Ascending aorta (tissue), 2 donors: ENCODE measurements around the gene TMIGD2. TPM values are rescaled to one million over a fixed set of nuclear protein-coding genes. Genes with fewer than 3 reads are reported as not detected.
A peak's percentile ranks its signal among the peaks of the same experiment; 100 is the strongest.

Experiments
- DNase-seq, 2 donors: peaks; one replicate each; pipeline ENCODE4 v3.0.0-alpha.2; 2019; ENCODE audit warnings: low spot score in 2 of 2
- H3K27ac ChIP-seq, 2 donors: fragments of 200-600 bp; sonication (generic); one replicate each; pipeline ENCODE4 v1.5.1; 2016 to 2017; ENCODE audit warnings: mild to moderate bottlenecking in 1 of 2
- H3K27me3 ChIP-seq: fragments of 200-600 bp; sonication (generic); one replicate; pipeline ENCODE4 v1.5.1; 2017
- H3K36me3 ChIP-seq, 2 donors: fragments of 200-600 bp; sonication (generic); one replicate each; pipeline ENCODE4 v1.5.1; 2016
- H3K4me1 ChIP-seq, 2 donors: fragments of 200-600 bp; sonication (generic); one replicate each; pipeline ENCODE4 v1.5.1; 2016 to 2017; ENCODE audit warnings: mild to moderate bottlenecking in 1 of 2
- H3K4me3 ChIP-seq, 2 donors: fragments of 200-600 bp; sonication (generic); one replicate each; pipeline ENCODE4 v1.5.1; 2016 to 2017; ENCODE audit warnings: mild to moderate bottlenecking in 1 of 2
- H3K9me3 ChIP-seq, 2 donors: fragments of 200-600 bp; sonication (generic); one replicate each; pipeline ENCODE4 v1.5.1; 2016
- CTCF ChIP-seq, 3 experiments: fragments of 200-600 bp in 2 of 3; fragments of 450-650 bp in 1 of 3; sonication (generic) in 2 of 3; IDR thresholded peaks; one replicate each; pipeline ENCODE4 v1.5.1; 2016 to 2019; ENCODE audit warnings: antibody characterized with exemption in 3 of 3, mild to moderate bottlenecking in 1 of 3, moderate library complexity in 1 of 3
- intact Hi-C: fragments of 100-400 bp; cut with DNase I; formaldehyde crosslinking; loops from one replicate; pipeline ENCODE4 v1.15.1; 2023
- total RNA-seq: library from RNA; depleted of rRNA; stranded (reverse); fragments of >200 nt; gene quantifications from one replicate; pipeline ENCODE4 v1.1.0, GENCODE V29; 2016

TMIGD2 gene
- total RNA-seq, 1 donor from 2014 or later, result not detected

- Histone ChIP-seq H3K4me1 (peaks cover 6 to 8% of the 10 kb centered on the region in 2 donors), H3K27me3 (no peaks in the 10 kb centered on the region), H3K9me3 (no peaks in the 10 kb centered on the region), H3K4me3 (peak overlapping the region; percentile 50 to 66), H3K36me3 (no peaks in the 10 kb centered on the region), H3K27ac (no peak overlapping the region)
- DNase-seq, result peak; percentile 74 to 94
- intact Hi-C loops, result loop anchor here (1.0 kb wide), 2 partner anchors 15 to 74 kb away; partner anchors contain the start of genes CHAF1A and MPND
- TF ChIP-seq CTCF (IDR thresholded peaks at IDR 0.05), result no peak
These were observed 26.2 kb upstream of the TMIGD2 start for GRCh38 chr19:4328243-4328990.

GRCh38 chr19:4327877-4328242 lies 25.7 kb upstream of the TMIGD2 start:
- no peaks in the 10 kb centered on the region for H3K36me3 ChIP-seq
- no peak for DNase-seq
- no peaks in the 10 kb centered on the region for H3K9me3 ChIP-seq
- intact Hi-C loops, result loop anchor here (1.0 kb wide), 2 partner anchors 15 to 74 kb away; partner anchors contain the start of genes CHAF1A and MPND
- H3K4me1 ChIP-seq, result peaks cover 6 to 8% of the 10 kb centered on the region in 2 donors
- no peak for TF ChIP-seq CTCF (IDR thresholded peaks at IDR 0.05)
- H3K4me3 ChIP-seq, result peak overlapping the region; percentile 40 to 65
- H3K27me3 ChIP-seq, result no peaks in the 10 kb centered on the region
- no peak overlapping the region for H3K27ac ChIP-seq

- TF ChIP-seq CTCF (IDR thresholded peaks at IDR 0.05), result no peak
- peak; percentile 32 to 85 for DNase-seq
- Histone ChIP-seq H3K4me1 (peaks cover 6 to 8% of the 10 kb centered on the region in 2 donors), H3K27me3 (no peaks in the 10 kb centered on the region), H3K9me3 (no peaks in the 10 kb centered on the region), H3K36me3 (no peaks in the 10 kb centered on the region), H3K27ac (no peak overlapping the region), H3K4me3 (peak overlapping the region; percentile 40 to 65)
- intact Hi-C loops, result no loop called here
These were observed 25.2 kb upstream of the TMIGD2 start for GRCh38 chr19:4327252-4327876.

GRCh38 chr19:4326837-4327251 lies 24.7 kb upstream of the TMIGD2 start:
- no peaks in the 10 kb centered on the region for H3K36me3 ChIP-seq
- no peak for TF ChIP-seq CTCF (IDR thresholded peaks at IDR 0.05)
- no peaks in the 10 kb centered on the region for H3K9me3 ChIP-seq
- peaks cover 6 to 8% of the 10 kb centered on the region in 2 donors for H3K4me1 ChIP-seq
- peak overlapping the region; percentile 40 to 65 for H3K4me3 ChIP-seq
- no peak overlapping the region for H3K27ac ChIP-seq
- no peak for DNase-seq
- intact Hi-C loops, result no loop called here
- H3K27me3 ChIP-seq, result no peaks in the 10 kb centered on the region

GRCh38 chr19:4326215-4326836 lies 24.1 kb upstream of the TMIGD2 start:
- no peaks in the 10 kb centered on the region for H3K36me3 ChIP-seq
- DNase-seq, result no peak
- H3K4me3 ChIP-seq, result peak overlapping the region in 1 of 2 donors; percentile 65
- peaks cover 6 to 8% of the 10 kb centered on the region in 2 donors for H3K4me1 ChIP-seq
- H3K9me3 ChIP-seq, result no peaks in the 10 kb centered on the region
- no peak overlapping the region for H3K27ac ChIP-seq
- TF ChIP-seq CTCF (IDR thresholded peaks at IDR 0.05), result no peak
- intact Hi-C loops, result no loop called here
- H3K27me3 ChIP-seq, result no peaks in the 10 kb centered on the region
